Loucy (cell line): ENCODE measurements around the gene PEMT.

ENCODE experiments used
- H2AFZ ChIP-seq: fragments of 200-600 bp; sonication (generic); 2 replicates; pipeline ENCODE4 v1.6.0; 2016; ENCODE audit warnings: antibody characterized with exemption, mild to moderate bottlenecking, low read length, moderate library complexity
- H3F3A ChIP-seq: fragments of 200-600 bp; 2 replicates; pipeline ENCODE4 v1.6.0; 2016; ENCODE audit warnings: antibody characterized with exemption, low read depth, mild to moderate bottlenecking
- H3K27me3 ChIP-seq: fragments of 200-600 bp; sonication (generic); 2 replicates; pipeline ENCODE4 v1.6.1; 2014; ENCODE audit warnings: low read length, mild to moderate bottlenecking; ENCODE audit not compliant: insufficient read depth, poor library complexity, severe bottlenecking
- H3K36me3 ChIP-seq: fragments of 200-600 bp; sonication (generic); 2 replicates; pipeline ENCODE4 v1.6.1; 2016; ENCODE audit warnings: low read length; ENCODE audit not compliant: insufficient read depth
- H3K4me1 ChIP-seq: fragments of 200-600 bp; sonication (generic); 2 replicates; pipeline ENCODE4 v1.5.1; 2014; ENCODE audit warnings: low read length, mild to moderate bottlenecking; ENCODE audit not compliant: insufficient read depth, poor library complexity, severe bottlenecking
- H3K4me2 ChIP-seq: fragments of 200-600 bp; sonication (generic); 2 replicates; pipeline ENCODE4 v1.6.0; 2014; ENCODE audit warnings: antibody characterized with exemption, low read length, low read depth, mild to moderate bottlenecking; ENCODE audit not compliant: poor library complexity, severe bottlenecking
- H3K4me3 ChIP-seq: fragments of 200-600 bp; sonication (generic); 2 replicates; pipeline ENCODE4 v1.5.1; 2014; ENCODE audit warnings: low read length, mild to moderate bottlenecking, mixed read lengths; ENCODE audit not compliant: poor library complexity, severe bottlenecking
- H3K79me2 ChIP-seq: fragments of 200-600 bp; sonication (generic); 2 replicates; pipeline ENCODE4 v1.6.1; 2014; ENCODE audit warnings: low read length; ENCODE audit not compliant: insufficient read depth
- H3K9ac ChIP-seq: fragments of 200-600 bp; sonication (generic); 2 replicates; pipeline ENCODE4 v1.6.0; 2014; ENCODE audit warnings: mild to moderate bottlenecking, low read depth, low read length, moderate library complexity; ENCODE audit not compliant: poor library complexity, severe bottlenecking
- H3K9me2 ChIP-seq: fragments of 200-600 bp; sonication (generic); replicated peaks from 2 replicates; pipeline ENCODE4 v1.6.1; 2016; ENCODE audit warnings: low read depth, low read length, mixed read lengths
- H3K9me3 ChIP-seq: fragments of 200-600 bp; sonication (generic); 2 replicates; pipeline ENCODE4 v1.6.1; 2014; ENCODE audit warnings: mild to moderate bottlenecking, antibody characterized with exemption, low read length, low read depth; ENCODE audit not compliant: insufficient read depth
- H4K20me1 ChIP-seq: fragments of 200-600 bp; sonication (generic); 2 replicates; pipeline ENCODE4 v1.6.0; 2014; ENCODE audit warnings: antibody characterized with exemption, low read length, mild to moderate bottlenecking; ENCODE audit not compliant: insufficient read depth, poor library complexity, severe bottlenecking
- CTCF ChIP-seq: fragments of 200-600 bp; sonication (generic); conservative IDR thresholded peaks from 2 replicates; pipeline ENCODE4 v1.5.1; 2014; ENCODE audit warnings: mild to moderate bottlenecking, antibody characterized with exemption, low read length
- EZH2phosphoT487 ChIP-seq: fragments of 200-600 bp; IDR thresholded peaks from 2 replicates; pipeline ENCODE4 v1.6.1; 2018; ENCODE audit warnings: antibody characterized with exemption, mild to moderate bottlenecking, moderate library complexity, borderline replicate concordance

PEMT gene

GRCh38 chr17:17603895-17604225 is 12.4 kb upstream of the PEMT start:
- H3K9me2 ChIP-seq = no peaks in the 10 kb centered on the region
- no peaks in the 10 kb centered on the region for H3F3A ChIP-seq
- H3K9ac ChIP-seq = no peak overlapping the region
- no peak overlapping the region; the same call in 1 of the 2 replicates for H2AFZ ChIP-seq
- no peaks in the 10 kb centered on the region for H3K27me3 ChIP-seq
- no peaks in the 10 kb centered on the region for H4K20me1 ChIP-seq
- no peaks in the 10 kb centered on the region for H3K9me3 ChIP-seq
- TF ChIP-seq EZH2phosphoT487 = no peak
- peaks cover 5% of the 10 kb centered on the region for H3K4me1 ChIP-seq
- no peaks in the 10 kb centered on the region for H3K79me2 ChIP-seq
- no peak overlapping the region for H3K4me2 ChIP-seq
- H3K36me3 ChIP-seq = no peaks in the 10 kb centered on the region
- no peak overlapping the region for H3K4me3 ChIP-seq

- H2AFZ ChIP-seq = no peak overlapping the region; the same call in 1 of the 2 replicates
- no peaks in the 10 kb centered on the region for H3K9me3 ChIP-seq
- no peaks in the 10 kb centered on the region for H3K36me3 ChIP-seq
- no peak for TF ChIP-seq CTCF
- no peak for TF ChIP-seq EZH2phosphoT487
- H3K4me1 ChIP-seq = peaks cover 5% of the 10 kb centered on the region
- no peak overlapping the region for H3K9ac ChIP-seq
- H3F3A ChIP-seq = no peaks in the 10 kb centered on the region
- no peak overlapping the region for H3K4me2 ChIP-seq
- no peak overlapping the region for H3K4me3 ChIP-seq
- H3K79me2 ChIP-seq = no peaks in the 10 kb centered on the region
- H3K9me2 ChIP-seq = no peaks in the 10 kb centered on the region
- no peaks in the 10 kb centered on the region for H3K27me3 ChIP-seq
- no peaks in the 10 kb centered on the region for H4K20me1 ChIP-seq
Measured at GRCh38 chr17:17603178-17603894, 11.8 kb upstream of the PEMT start.

- Histone ChIP-seq H3K4me1 (peaks cover 5% of the 10 kb centered on the region), H2AFZ (no peak overlapping the region), H3K9me2 (no peaks in the 10 kb centered on the region), H3K36me3 (no peaks in the 10 kb centered on the region), H3K79me2 (no peaks in the 10 kb centered on the region), H3K4me2 (no peak overlapping the region), H3K27me3 (no peaks in the 10 kb centered on the region), H3K9ac (no peak overlapping the region), H3K4me3 (no peak overlapping the region), H3K9me3 (no peaks in the 10 kb centered on the region), H4K20me1 (no peaks in the 10 kb centered on the region), H3F3A (no peaks in the 10 kb centered on the region)
- TF ChIP-seq EZH2phosphoT487 (no peak), CTCF (no peak)
Measured at GRCh38 chr17:17599965-17600364, 8.5 kb upstream of the PEMT start.

GRCh38 chr17:17598003-17598402 is 6.5 kb upstream of the PEMT start:
- H3K79me2 ChIP-seq = peaks cover under 1% of the 10 kb centered on the region; the same call in 1 of the 2 replicates
- H3K36me3 ChIP-seq = no peaks in the 10 kb centered on the region
- no peaks in the 10 kb centered on the region for H3K9me2 ChIP-seq
- no peak overlapping the region for H3K9ac ChIP-seq
- H3K4me1 ChIP-seq = peaks cover 4% of the 10 kb centered on the region
- H4K20me1 ChIP-seq = no peaks in the 10 kb centered on the region
- no peak overlapping the region for H2AFZ ChIP-seq
- TF ChIP-seq CTCF (no peak), EZH2phosphoT487 (no peak)
- no peak overlapping the region for H3K4me2 ChIP-seq
- H3K27me3 ChIP-seq = no peaks in the 10 kb centered on the region
- H3K9me3 ChIP-seq = no peaks in the 10 kb centered on the region
- H3K4me3 ChIP-seq = no peak overlapping the region
- H3F3A ChIP-seq = no peaks in the 10 kb centered on the region
